Neural progenitor cell (in vitro differentiated cells): Measurements from ENCODE around the gene LIMS4.
"Not testable (repeated sequence)": the region's sequence is repeated elsewhere in the genome, so short reads cannot be mapped to it uniquely, and the experiment has no call there.

ENCODE experiments used
- CTCF ChIP-seq: fragments of 200-600 bp; sonication (generic); IDR thresholded peaks from 2 replicates; pipeline ENCODE4 v1.5.1; 2017; ENCODE audit warnings: antibody characterized with exemption, mild to moderate bottlenecking
- EZH2phosphoT487 ChIP-seq: fragments of 200-600 bp; sonication (generic); IDR thresholded peaks from 2 replicates; pipeline ENCODE4 v1.6.1; 2017; ENCODE audit warnings: antibody characterized with exemption

DNA sequence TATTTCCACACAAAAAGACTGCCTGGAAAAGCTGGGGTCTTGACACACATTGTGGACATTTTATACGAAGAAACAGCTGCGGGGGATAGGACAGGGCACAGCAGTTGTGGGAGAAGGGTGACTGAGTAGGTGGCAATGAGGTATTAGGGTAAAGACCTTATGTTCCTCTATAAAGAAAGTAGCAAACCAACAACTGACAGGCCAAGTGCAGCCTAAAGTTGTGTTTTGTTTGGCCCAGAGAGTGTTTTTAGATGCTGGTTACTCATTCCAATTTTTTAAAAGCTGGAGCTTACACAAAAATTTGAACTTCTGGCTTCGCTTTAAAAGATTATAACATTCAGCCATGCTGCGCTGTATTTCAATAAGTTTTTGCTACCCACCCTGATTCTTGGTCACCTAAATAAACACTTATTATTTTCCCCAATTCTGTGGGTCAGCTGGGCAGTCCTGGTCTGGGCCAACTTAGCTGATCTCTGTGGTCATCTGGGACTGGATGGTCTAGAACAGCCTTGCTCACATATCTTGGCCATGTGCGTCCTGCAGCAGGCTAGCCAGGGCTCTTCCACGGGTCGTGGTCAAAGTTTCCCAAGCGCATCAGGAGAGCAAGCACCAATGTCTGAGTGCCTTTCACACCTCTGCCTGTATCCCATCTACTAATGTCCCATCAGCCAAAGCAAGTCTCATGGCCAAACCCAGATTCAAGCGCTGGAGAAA, 51.8 kb downstream of the LIMS4 start:
- not testable (repeated sequence) for TF ChIP-seq CTCF, EZH2phosphoT487
